Rectal smooth muscle tissue (tissue), 1 donor: ENCODE measurements around the gene LPP.
A peak's percentile ranks its signal among the peaks of the same experiment; 100 is the strongest.

ENCODE experiments used
- H3K27ac ChIP-seq: one replicate; pipeline ENCODE4 v1.7.0; 2013; ENCODE audit warnings: low read depth, low read length, inconsistent platforms
- H3K27me3 ChIP-seq: one replicate; pipeline ENCODE4 v1.7.0; 2013; ENCODE audit warnings: low read length; ENCODE audit not compliant: control insufficient read depth, insufficient read depth
- H3K36me3 ChIP-seq: one replicate; pipeline ENCODE4 v1.7.0; 2013; ENCODE audit warnings: low read length; ENCODE audit not compliant: control insufficient read depth, insufficient read depth
- H3K4me1 ChIP-seq: one replicate; pipeline ENCODE4 v1.7.0; 2013; ENCODE audit warnings: low read length; ENCODE audit not compliant: control insufficient read depth, insufficient read depth
- H3K4me3 ChIP-seq: one replicate; pipeline ENCODE4 v1.7.0; 2013; ENCODE audit warnings: low read length
- H3K9ac ChIP-seq: one replicate; pipeline ENCODE4 v1.7.0; 2013; ENCODE audit warnings: low read length

LPP gene

DNA sequence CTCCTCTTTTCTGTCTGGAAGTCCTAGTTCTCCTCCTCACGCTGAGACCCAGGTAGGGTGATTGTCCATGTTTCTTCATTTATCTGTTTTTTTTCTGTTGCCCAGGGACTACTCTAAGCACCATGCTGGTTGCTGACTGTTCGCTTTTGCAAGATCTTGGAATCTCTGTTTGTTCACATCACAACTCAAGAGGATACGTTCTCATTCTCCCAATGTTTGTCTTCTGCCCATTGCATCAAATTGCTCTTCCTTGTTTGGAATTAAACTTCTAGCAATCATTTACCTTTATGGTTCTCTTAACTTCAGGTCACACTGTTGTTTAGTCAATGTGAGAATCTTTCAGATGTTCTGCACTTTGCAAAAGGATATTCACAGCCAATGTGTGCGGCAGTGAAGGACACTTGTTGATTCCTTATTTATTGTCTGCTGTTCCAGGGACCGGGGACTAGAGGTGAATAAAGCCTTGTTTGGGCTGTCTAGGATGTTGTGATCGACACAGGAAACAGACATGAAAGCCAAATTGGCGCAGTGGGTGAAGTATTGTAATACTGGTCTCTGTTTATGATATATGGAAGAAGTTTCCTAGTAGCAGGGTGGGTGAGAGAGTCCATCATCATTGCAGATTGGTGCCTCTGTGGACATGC is 24.5 kb downstream of the LPP start:
- Histone ChIP-seq H3K4me3 (no peak overlapping the region), H3K27me3 (no peaks in the 10 kb centered on the region), H3K4me1 (peaks cover 56% of the 10 kb centered on the region), H3K36me3 (peaks cover 2% of the 10 kb centered on the region), H3K27ac (peak overlapping the region; percentile 96), H3K9ac (no peak overlapping the region)

DNA sequence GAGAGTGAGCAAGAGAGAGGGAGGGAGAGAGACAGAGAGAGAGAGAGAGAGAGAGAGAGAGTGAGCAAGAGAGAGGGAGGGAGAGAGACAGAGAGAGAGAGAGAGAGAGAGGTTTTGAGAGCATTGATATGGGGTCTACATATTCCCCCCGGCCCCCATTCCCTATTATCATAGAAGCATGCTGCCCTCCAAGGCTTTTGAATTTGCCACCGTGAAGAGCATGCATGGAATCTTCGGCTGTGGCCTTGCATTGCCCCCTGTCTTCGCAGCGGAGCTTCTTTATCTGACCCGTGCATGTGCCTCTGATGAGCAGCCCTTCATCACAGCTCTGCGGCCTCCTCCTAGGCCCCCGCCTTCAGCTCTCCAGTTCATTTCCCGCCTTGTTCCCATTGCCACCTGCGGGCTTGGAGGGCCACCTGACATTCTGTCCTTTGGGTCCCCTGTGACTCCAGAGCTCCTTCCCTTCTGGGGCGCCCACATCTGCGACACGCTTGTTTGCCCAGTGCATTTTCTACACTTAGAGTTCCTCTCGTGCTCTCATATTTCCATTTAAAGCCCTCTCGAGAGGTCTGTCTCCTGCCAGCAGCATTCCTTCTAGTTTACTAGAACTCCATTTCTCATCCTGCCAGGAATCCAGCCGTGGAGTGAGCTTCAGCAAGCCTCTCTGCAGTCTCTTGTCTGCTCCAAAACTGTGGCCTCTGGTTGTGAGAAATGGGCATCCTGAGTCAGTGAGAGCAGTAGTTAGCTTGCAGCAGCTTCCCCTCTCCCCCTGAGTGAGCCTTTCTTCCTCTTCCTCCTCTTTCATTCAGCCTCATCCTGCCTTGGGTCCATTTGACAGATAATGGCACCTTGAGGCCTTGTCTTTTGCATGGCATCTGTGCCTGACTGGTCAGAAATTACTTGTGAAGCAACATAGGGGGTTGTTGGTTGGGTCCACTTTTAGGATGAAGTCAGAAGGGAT is 25.3 kb downstream of the LPP start:
- Histone ChIP-seq H3K27me3 (no peaks in the 10 kb centered on the region), H3K4me3 (peak overlapping the region; percentile 2), H3K4me1 (peaks cover 55% of the 10 kb centered on the region), H3K27ac (peak overlapping the region; percentile 96), H3K9ac (no peak overlapping the region), H3K36me3 (peaks cover 2% of the 10 kb centered on the region)

DNA sequence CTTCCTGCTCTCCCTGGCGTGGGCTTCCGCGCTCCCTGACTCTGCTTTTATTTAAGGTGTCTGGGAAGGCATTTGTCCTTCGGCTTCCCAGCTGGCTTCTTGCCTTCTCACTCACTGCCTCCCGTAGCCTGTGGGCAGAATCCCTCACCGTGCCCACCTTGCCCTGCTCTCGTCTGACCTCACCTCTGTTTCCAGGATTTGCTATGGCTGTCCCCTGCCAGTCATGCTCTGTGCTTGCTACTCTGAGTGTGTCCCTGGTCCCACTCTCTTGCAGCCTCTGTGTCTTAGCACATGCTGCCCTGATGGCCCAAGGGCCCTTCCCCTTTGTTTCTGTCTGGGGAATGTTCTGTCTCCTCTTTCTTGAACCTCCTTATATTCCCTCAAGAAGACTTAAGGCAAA is 26.2 kb downstream of the LPP start:
- H3K36me3 ChIP-seq = peaks cover 2% of the 10 kb centered on the region
- peak overlapping the region; percentile 96 for H3K27ac ChIP-seq
- H3K9ac ChIP-seq = peak overlapping the region; percentile 4
- peaks cover 59% of the 10 kb centered on the region for H3K4me1 ChIP-seq
- no peaks in the 10 kb centered on the region for H3K27me3 ChIP-seq
- H3K4me3 ChIP-seq = no peak overlapping the region

DNA sequence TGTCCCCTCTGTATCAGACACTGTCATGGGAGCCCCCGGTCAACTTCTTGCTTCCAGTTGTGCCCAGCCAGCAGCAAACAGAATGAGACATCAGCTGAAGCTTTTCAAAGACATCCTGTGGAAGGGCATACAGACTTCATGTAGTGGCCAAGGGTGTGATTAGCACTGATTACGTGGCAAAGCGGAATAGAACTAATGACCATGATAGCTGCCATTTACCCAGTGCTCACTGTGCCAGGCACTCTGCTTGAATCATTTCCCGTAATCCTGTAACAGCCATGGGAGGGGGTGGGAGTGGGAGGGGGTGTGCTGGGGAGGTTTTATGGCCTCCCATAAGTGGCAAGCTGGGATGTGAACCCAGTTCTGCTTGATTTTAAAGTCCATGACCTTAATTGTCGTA is 29.5 kb downstream of the LPP start:
- Histone ChIP-seq H3K4me1 (peaks cover 50% of the 10 kb centered on the region), H3K27ac (peak overlapping the region; percentile 79)

GRCh38 chr3:188184160-188184559 is 30.2 kb downstream of the LPP start:
- no peaks in the 10 kb centered on the region for H3K27me3 ChIP-seq
- no peak overlapping the region for H3K4me3 ChIP-seq
- H3K27ac ChIP-seq = peak overlapping the region; percentile 79
- H3K36me3 ChIP-seq = peaks cover 2% of the 10 kb centered on the region
- peaks cover 43% of the 10 kb centered on the region for H3K4me1 ChIP-seq
- H3K9ac ChIP-seq = no peak overlapping the region

More for the DNA sequence above, 29.5 kb downstream of the LPP start:
- Histone ChIP-seq H3K4me3 (no peak overlapping the region), H3K27me3 (no peaks in the 10 kb centered on the region), H3K36me3 (peaks cover 2% of the 10 kb centered on the region), H3K9ac (no peak overlapping the region)

DNA sequence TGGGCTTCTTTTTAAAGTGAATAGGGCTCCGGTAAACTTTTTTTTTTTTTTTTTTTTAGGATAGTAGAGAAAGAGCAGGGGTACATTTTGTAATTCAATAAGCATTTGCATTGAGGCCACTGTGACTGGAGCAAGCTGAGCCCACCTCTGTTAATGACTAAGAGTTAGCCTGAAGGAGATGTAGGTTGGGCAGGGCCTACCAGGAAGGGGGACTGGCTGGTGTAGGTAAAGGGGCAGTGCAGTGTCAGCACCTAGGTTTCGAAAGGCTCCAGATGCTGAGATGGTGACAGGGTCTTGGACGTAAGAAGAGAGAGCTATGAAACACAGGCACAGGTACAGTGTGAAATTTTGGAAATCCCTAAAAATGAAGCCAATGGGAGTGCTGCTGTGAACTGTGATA is 30.7 kb downstream of the LPP start:
- H3K4me3 ChIP-seq = no peak overlapping the region
- no peak overlapping the region for H3K9ac ChIP-seq
- no peaks in the 10 kb centered on the region for H3K27me3 ChIP-seq
- peak overlapping the region; percentile 79 for H3K27ac ChIP-seq
- peaks cover 2% of the 10 kb centered on the region for H3K36me3 ChIP-seq
- H3K4me1 ChIP-seq = peaks cover 38% of the 10 kb centered on the region

- H3K4me1 ChIP-seq = peaks cover 29% of the 10 kb centered on the region
- H3K27ac ChIP-seq = peak overlapping the region; percentile 79
- no peaks in the 10 kb centered on the region for H3K27me3 ChIP-seq
- no peaks in the 10 kb centered on the region for H3K36me3 ChIP-seq
- no peak overlapping the region for H3K4me3 ChIP-seq
- no peak overlapping the region for H3K9ac ChIP-seq
These were observed 31.8 kb downstream of the LPP start for GRCh38 chr3:188185717-188186251.

- H3K36me3 ChIP-seq = peaks cover 3% of the 10 kb centered on the region
- H3K27ac ChIP-seq = peak overlapping the region; percentile 79
- H3K9ac ChIP-seq = no peak overlapping the region
- H3K4me3 ChIP-seq = no peak overlapping the region
- H3K27me3 ChIP-seq = no peaks in the 10 kb centered on the region
- peaks cover 28% of the 10 kb centered on the region for H3K4me1 ChIP-seq
These were observed 33.1 kb downstream of the LPP start for GRCh38 chr3:188187053-188187452.

DNA sequence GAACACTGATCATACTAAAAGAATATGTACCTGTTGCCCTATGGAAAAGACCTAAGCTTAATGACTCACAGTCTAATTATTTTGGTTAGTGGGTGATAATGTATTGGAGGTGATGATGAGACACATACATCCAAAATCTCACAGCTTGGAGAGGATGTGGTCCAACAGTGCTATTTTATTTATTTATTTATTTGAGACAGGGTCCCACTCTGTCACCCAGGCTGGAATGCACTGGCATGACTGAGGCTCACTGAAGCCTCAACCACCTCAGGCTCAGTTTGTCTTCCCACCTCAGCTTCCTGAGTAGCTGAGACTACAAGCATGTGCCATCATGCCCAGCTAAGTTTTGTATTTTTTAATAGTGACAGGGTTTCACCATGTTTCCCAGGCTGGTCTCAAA is 35.0 kb downstream of the LPP start:
- peaks cover 17% of the 10 kb centered on the region for H3K4me1 ChIP-seq
- H3K27me3 ChIP-seq = no peaks in the 10 kb centered on the region
- H3K4me3 ChIP-seq = no peak overlapping the region
- H3K9ac ChIP-seq = no peak overlapping the region
- H3K27ac ChIP-seq = peak overlapping the region; percentile 45
- H3K36me3 ChIP-seq = peaks cover 3% of the 10 kb centered on the region

- peaks cover 3% of the 10 kb centered on the region for H3K36me3 ChIP-seq
- no peak overlapping the region for H3K9ac ChIP-seq
- H3K27me3 ChIP-seq = no peaks in the 10 kb centered on the region
- H3K4me1 ChIP-seq = peaks cover 17% of the 10 kb centered on the region
- no peak overlapping the region for H3K4me3 ChIP-seq
- H3K27ac ChIP-seq = peak overlapping the region; percentile 20
These were observed 37.5 kb downstream of the LPP start for GRCh38 chr3:188191460-188191859.

DNA sequence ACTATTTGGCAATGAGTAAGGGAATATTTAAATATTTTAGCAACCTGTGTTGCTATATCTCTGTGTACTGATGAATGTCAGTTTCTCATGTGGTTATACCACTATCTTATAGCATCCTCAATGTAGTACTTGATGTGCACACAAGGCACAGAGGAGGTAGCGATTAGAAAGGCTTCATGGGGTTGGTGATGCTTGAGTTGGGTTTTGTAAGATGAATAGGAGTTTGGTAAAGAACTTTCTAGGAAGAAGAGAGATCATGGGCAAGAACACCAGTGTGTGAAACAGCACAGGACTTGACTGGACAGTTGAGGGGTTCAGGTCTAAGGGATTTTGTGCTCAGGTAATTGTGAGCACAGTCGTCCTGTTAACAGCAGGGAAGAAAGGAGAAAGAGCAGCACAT is 38.1 kb downstream of the LPP start:
- Histone ChIP-seq H3K27ac (no peak overlapping the region), H3K27me3 (no peaks in the 10 kb centered on the region), H3K4me1 (peaks cover 21% of the 10 kb centered on the region), H3K4me3 (no peak overlapping the region), H3K36me3 (peaks cover 3% of the 10 kb centered on the region), H3K9ac (no peak overlapping the region)

GRCh38 chr3:188194332-188194731 is 40.4 kb downstream of the LPP start:
- H3K9ac ChIP-seq = no peak overlapping the region
- peaks cover 42% of the 10 kb centered on the region for H3K4me1 ChIP-seq
- no peaks in the 10 kb centered on the region for H3K27me3 ChIP-seq
- H3K27ac ChIP-seq = peak overlapping the region; percentile 16
- H3K36me3 ChIP-seq = peaks cover 3% of the 10 kb centered on the region
- no peak overlapping the region for H3K4me3 ChIP-seq
